H1 (cell line): ENCODE results near the gene DLG5. TPM values are rescaled to one million over a fixed set of nuclear protein-coding genes. Genes with fewer than 3 reads are reported as not detected.

ENCODE experiments used
- CTCF ChIA-PET: fragments of 300-600 bp; sonication (Branson Sonifier 250); formaldehyde crosslinking; loops from one replicate; lab custom pipeline; 2021; ENCODE audit not compliant: partially characterized antibody; lab: Charles Lee
- POLR2A ChIA-PET: fragments of 300-600 bp; sonication (Branson Sonifier 250); formaldehyde crosslinking; loops from one replicate; lab custom pipeline; 2021; ENCODE audit warnings: inconsistent platforms; ENCODE audit not compliant: partially characterized antibody; lab: Charles Lee
- DNase-seq, 2 experiments: peaks; one replicate each; pipeline versions ENCODE4 v3.0.0 to v3.0.0-alpha.2; 2010 to 2022; ENCODE audit warnings: low spot score in 2 of 2, low read depth in 1 of 2, mixed read lengths in 1 of 2
- FAIRE-seq: peaks from 2 replicates; lab custom pipeline; 2011; peaks lifted over from hg19 to GRCh38; lab: Jason Lieb, UNC
- H2AFZ ChIP-seq: 2 replicates; pipeline ENCODE4 v1.8.1; 2012; ENCODE audit warnings: low read length, inconsistent platforms
- H2AK5ac ChIP-seq: 2 replicates; pipeline ENCODE4 v1.6.1; 2013; ENCODE audit warnings: low read depth, low read length
- H2BK120ac ChIP-seq: replicated peaks from 2 replicates; pipeline ENCODE3; 2013; ENCODE audit warnings: low read depth, low read length, inconsistent platforms
- H2BK12ac ChIP-seq: 2 replicates; pipeline ENCODE4 v1.6.1; 2013; ENCODE audit warnings: low read depth, low read length
- H2BK15ac ChIP-seq: 2 replicates; pipeline ENCODE4 v1.6.1; 2013; ENCODE audit warnings: low read length
- H2BK20ac ChIP-seq: 2 replicates; pipeline ENCODE4 v1.6.1; 2013; ENCODE audit warnings: low read length
- H2BK5ac ChIP-seq: 2 replicates; pipeline ENCODE4 v1.6.1; 2013; ENCODE audit warnings: low read depth, low read length
- H3K14ac ChIP-seq: 2 replicates; pipeline ENCODE4 v1.6.1; 2013; ENCODE audit warnings: inconsistent platforms; ENCODE audit not compliant: insufficient read length
- H3K18ac ChIP-seq: 2 replicates; pipeline ENCODE4 v1.6.1; 2013; ENCODE audit warnings: low read length; ENCODE audit errors: extremely low read depth
- H3K23ac ChIP-seq: 2 replicates; pipeline ENCODE4 v1.6.1; 2013; ENCODE audit warnings: inconsistent platforms; ENCODE audit not compliant: insufficient read length
- H3K23me2 ChIP-seq: 2 replicates; pipeline ENCODE4 v1.6.1; 2013; ENCODE audit warnings: low read depth, low read length
- H3K27ac ChIP-seq: 2 replicates; pipeline ENCODE4 v1.6.1; 2011; ENCODE audit warnings: low read depth, low read length, inconsistent platforms
- H3K27me3 ChIP-seq, 4 experiments: replicated peaks in 1 of 4; 1 replicate in 1 of 4; 2 replicates in 3 of 4; pipeline versions ENCODE4 v1.6.1 to v1.8.1; 2011 to 2013; ENCODE audit warnings: low read length in 3 of 4, mild to moderate bottlenecking in 3 of 4, inconsistent platforms in 2 of 4, mixed read lengths in 2 of 4, moderate library complexity in 1 of 4; ENCODE audit not compliant: control insufficient read depth in 3 of 4, insufficient read depth in 3 of 4; ENCODE audit errors: extremely low read depth in 1 of 4
- H3K36me3 ChIP-seq, 4 experiments: 2 replicates each; pipeline versions ENCODE4 v1.6.1 to v1.8.1; 2011 to 2013; ENCODE audit warnings: mild to moderate bottlenecking in 4 of 4, low read length in 3 of 4, moderate library complexity in 2 of 4, control low read depth in 1 of 4, inconsistent platforms in 1 of 4; ENCODE audit not compliant: insufficient read depth in 4 of 4, control insufficient read depth in 2 of 4
- H3K4ac ChIP-seq: replicated peaks from 2 replicates; pipeline ENCODE3; 2013; ENCODE audit warnings: low read length, low read depth, mixed read lengths, inconsistent platforms; ENCODE audit not compliant: insufficient read length
- H3K4me1 ChIP-seq, 4 experiments: replicated peaks in 1 of 4; 1 replicate in 1 of 4; 2 replicates in 3 of 4; pipeline versions ENCODE4 v1.6.1 to v1.8.1; 2011 to 2013; ENCODE audit warnings: low read length in 3 of 4, inconsistent platforms in 2 of 4, mixed read lengths in 1 of 4; ENCODE audit not compliant: insufficient read depth in 4 of 4, control insufficient read depth in 3 of 4
- H3K4me2 ChIP-seq, 2 experiments: 2 replicates each; pipeline versions ENCODE4 v1.6.1 to v1.8.1; 2011 to 2013; ENCODE audit warnings: low read depth in 2 of 2, low read length in 2 of 2, control low read depth in 1 of 2, inconsistent platforms in 1 of 2, mild to moderate bottlenecking in 1 of 2; ENCODE audit not compliant: insufficient read depth in 1 of 2
- H3K4me3 ChIP-seq, 4 experiments: fragments of 200-600, 300-600 bp in 1 of 4; sonication (generic), shearing (Covaris generic), sonication (Bioruptor Twin) in 1 of 4; 2 replicates each; pipeline versions ENCODE4 v1.5.1 to v1.8.1; 2011 to 2016; ENCODE audit warnings: low read length in 4 of 4, low read depth in 3 of 4, control low read depth in 2 of 4, inconsistent platforms in 2 of 4, mild to moderate bottlenecking in 2 of 4, mixed read lengths in 1 of 4, moderate library complexity in 1 of 4; ENCODE audit not compliant: insufficient read depth in 2 of 4; ENCODE audit errors: extremely low read depth in 1 of 4
- H3K56ac ChIP-seq: replicated peaks from 2 replicates; pipeline ENCODE3; 2013; ENCODE audit warnings: low read depth, mild to moderate bottlenecking, mixed read lengths, low read length, inconsistent platforms; ENCODE audit not compliant: insufficient read length
- H3K79me1 ChIP-seq: 2 replicates; pipeline ENCODE4 v1.6.1; 2013; ENCODE audit warnings: low read depth, low read length, control low read depth
- H3K79me2 ChIP-seq, 2 experiments: 2 replicates each; pipeline versions ENCODE4 v1.6.1 to v1.8.1; 2012 to 2013; ENCODE audit warnings: low read length in 2 of 2, mild to moderate bottlenecking in 2 of 2, inconsistent platforms in 1 of 2; ENCODE audit not compliant: insufficient read depth in 2 of 2, control insufficient read depth in 1 of 2
- H3K9ac ChIP-seq, 4 experiments: replicated peaks in 1 of 4; 1 replicate in 1 of 4; 2 replicates in 3 of 4; pipeline versions ENCODE4 v1.6.1 to v1.8.1; 2011 to 2013; ENCODE audit warnings: low read depth in 3 of 4, low read length in 3 of 4, control low read depth in 2 of 4, mild to moderate bottlenecking in 2 of 4, moderate library complexity in 2 of 4, inconsistent platforms in 1 of 4; ENCODE audit errors: extremely low read depth in 1 of 4
- H3K9me3 ChIP-seq, 2 experiments: 2 replicates each; pipeline versions ENCODE4 v1.6.1 to v1.8.1; 2012 to 2013; ENCODE audit warnings: mild to moderate bottlenecking in 2 of 2, moderate library complexity in 2 of 2, control low read depth in 1 of 2, inconsistent platforms in 1 of 2, low read depth in 1 of 2, low read length in 1 of 2, mixed read lengths in 1 of 2; ENCODE audit not compliant: insufficient read depth in 2 of 2
- H4K20me1 ChIP-seq, 2 experiments: replicated peaks in 1 of 2; 2 replicates each; pipeline versions ENCODE3 to v1.8.1; 2011 to 2013; ENCODE audit warnings: inconsistent platforms in 2 of 2, low read length in 2 of 2, mild to moderate bottlenecking in 1 of 2; ENCODE audit not compliant: insufficient read depth in 2 of 2, control insufficient read depth in 1 of 2
- H4K5ac ChIP-seq: 2 replicates; pipeline ENCODE4 v1.6.1; 2013; ENCODE audit warnings: low read length, low read depth, mixed read lengths, inconsistent platforms; ENCODE audit not compliant: insufficient read length
- H4K8ac ChIP-seq: 2 replicates; pipeline ENCODE4 v1.8.0; 2013; ENCODE audit warnings: mild to moderate bottlenecking, moderate library complexity, low read length, inconsistent platforms; ENCODE audit not compliant: insufficient read depth; ENCODE audit errors: extremely low read depth
- H4K91ac ChIP-seq: replicated peaks from 2 replicates; pipeline ENCODE3; 2013; ENCODE audit warnings: low read length, mixed read lengths, inconsistent platforms; ENCODE audit not compliant: insufficient read length
- HDAC2 ChIP-seq, 2 experiments: fragments of 300-600 bp in 1 of 2; sonication (generic) in 1 of 2; IDR thresholded peaks; 2 replicates each; pipeline ENCODE4 v1.6.1; 2011 to 2012; ENCODE audit warnings: low read depth in 2 of 2, low read length in 2 of 2, mild to moderate bottlenecking in 2 of 2, moderate library complexity in 2 of 2, borderline replicate concordance in 1 of 2, inconsistent platforms in 1 of 2
- PHF8 ChIP-seq: fragments of 200-600 bp; sonication (generic); conservative IDR thresholded peaks from 2 replicates; pipeline ENCODE4 v1.7.1; 2012; ENCODE audit warnings: low read depth, mild to moderate bottlenecking, inconsistent platforms, low read length, moderate library complexity
- WGBS, 2 experiments: shearing (Covaris generic) in 1 of 2; methylation state at CpG; one replicate each; pipeline versions ENCODE4 v1.1.6 to v1.1.7; 2013 to 2015; ENCODE audit warnings: low lambda C conversion rate in 2 of 2, mixed read lengths in 2 of 2, inconsistent platforms in 1 of 2, low coverage in 1 of 2, missing lambda C conversion rate in 1 of 2; ENCODE audit not compliant: insufficient replicate concordance in 2 of 2, insufficient coverage in 1 of 2, insufficient read length in 1 of 2; ENCODE audit errors: extremely low coverage in 1 of 2, missing lambda C conversion rate in 1 of 2; 5-methylcytosine and 5-hydroxymethylcytosine counted together
- polyA plus RNA-seq, 7 experiments: library from polyadenylated mRNA; depleted of rRNA in 3 of 7; stranded (reverse) in 5 of 7; unstranded in 2 of 7; fragments of >200 nt in 5 of 7; fragments of 200-250 nt in 2 of 7; gene quantifications; 1 replicate in 5 of 7; 2 replicates in 1 of 7; 4 replicates in 1 of 7; pipeline versions ENCODE4 v1.2.1 to v1.2.3, GENCODE V29; 2011 to 2013; ENCODE audit warnings: missing spikeins in 2 of 7, mixed read lengths in 2 of 7
- total RNA-seq: library from RNA; stranded (reverse); fragmentation: NEBNext Ultra II Directional; extraction: Animal tissue kit (Norgen Biotek cat#: 25700); gene quantifications from 2 replicates; pipeline ENCODE4 v1.2.1, GENCODE V29; 2021

The DLG5 gene
- total and polyA plus RNA-seq, 2 of the 8 experiments (the other 6 are each of a cell fraction or from before 2014, with no cell fraction given), result 15.6 to 71.4 TPM

- Histone ChIP-seq H2BK5ac (no peak overlapping the region), H4K5ac (no peak overlapping the region), H2BK12ac (no peak overlapping the region), H3K4me2 (no peak overlapping the region), H3K18ac (no peak overlapping the region), H2BK120ac (no peak overlapping the region), H3K4ac (no peak overlapping the region), H3K23ac (no peak overlapping the region), H4K8ac (no peak overlapping the region), H3K9me3 (no peaks in the 10 kb centered on the region), H3K4me3 (no peak overlapping the region), H2BK15ac (no peak overlapping the region), H3K79me1 (peaks cover 20% of the 10 kb centered on the region), H3K36me3 (no peaks in the 10 kb centered on the region; a peak in 1 of 8 replicates), H3K14ac (no peak overlapping the region), H2BK20ac (no peak overlapping the region), H2AK5ac (no peak overlapping the region), H3K27me3 (no peaks in the 10 kb centered on the region), H3K56ac (no peak overlapping the region), H4K20me1 (peaks cover 3 to 17% of the 10 kb centered on the region in 2 experiments), H3K79me2 (peaks cover 10 to 93% of the 10 kb centered on the region in 2 experiments; a peak in 3 of 4 replicates), H3K9ac (no peak overlapping the region), H2AFZ (no peak overlapping the region), H3K23me2 (no peaks in the 10 kb centered on the region; the same call in 1 of the 2 replicates), H3K4me1 (peaks cover 4 to 12% (median 9%) of the 10 kb centered on the region in 4 experiments), H3K27ac (no peak overlapping the region), H4K91ac (no peak overlapping the region)
- POLR2A ChIA-PET, result interaction anchor here (0.9 to 1.7 kb wide), 3 partner anchors 10 to 39 kb away, joined by 3 to 6 read pairs (median 4); no protein-coding TSS in a partner anchor
- CTCF ChIA-PET, result interaction anchor here (1.1 to 4.9 kb wide), 7 partner anchors 12 to 127 kb away, joined by 3 to 36 read pairs (median 5); no protein-coding TSS in a partner anchor
- 75% methylated on average over 4 of the region's 4 CpGs; no CpG with 5 or more reads in 1 of the 2 experiments for whole genome bisulfite sequencing, 2 experiments
- DNase-seq (no peak), FAIRE-seq (no peak)
- TF ChIP-seq PHF8 (no peak), HDAC2 (IDR thresholded peaks at IDR 0.05; ENCODE audit: borderline replicate concordance in 1 of 2, low read depth in 2 of 2, low read length in 2 of 2) (no peak)
Measured at GRCh38 chr10:77920495-77920894, 6.1 kb downstream of the DLG5 start.
